AG09309 (cell line): Measurements from ENCODE around the gene RFX4.

Experiments
- DNase-seq: peaks from one replicate; pipeline ENCODE4 v3.0.0-alpha.2; 2010; ENCODE audit warnings: low read depth
- H3K4me3 ChIP-seq: 2 replicates; pipeline ENCODE4 v1.5.1; 2011; ENCODE audit warnings: mild to moderate bottlenecking, low read depth, low read length, moderate library complexity; ENCODE audit not compliant: control insufficient read depth
- TF ChIP-seq, protein P1 (sequence below): IDR thresholded peaks from 2 replicates; pipeline ENCODE4 v1.5.1; 2011; ENCODE audit warnings: mild to moderate bottlenecking, low read depth, low read length, inconsistent platforms; ENCODE audit not compliant: insufficient read depth, control insufficient read depth; ENCODE audit errors: missing control alignments

The RFX4 gene

GRCh38 chr12:106692896-106693820, 110.4 kb downstream of the RFX4 start:
- H3K4me3 ChIP-seq: no peak overlapping the region
- TF ChIP-seq, protein P1, sequence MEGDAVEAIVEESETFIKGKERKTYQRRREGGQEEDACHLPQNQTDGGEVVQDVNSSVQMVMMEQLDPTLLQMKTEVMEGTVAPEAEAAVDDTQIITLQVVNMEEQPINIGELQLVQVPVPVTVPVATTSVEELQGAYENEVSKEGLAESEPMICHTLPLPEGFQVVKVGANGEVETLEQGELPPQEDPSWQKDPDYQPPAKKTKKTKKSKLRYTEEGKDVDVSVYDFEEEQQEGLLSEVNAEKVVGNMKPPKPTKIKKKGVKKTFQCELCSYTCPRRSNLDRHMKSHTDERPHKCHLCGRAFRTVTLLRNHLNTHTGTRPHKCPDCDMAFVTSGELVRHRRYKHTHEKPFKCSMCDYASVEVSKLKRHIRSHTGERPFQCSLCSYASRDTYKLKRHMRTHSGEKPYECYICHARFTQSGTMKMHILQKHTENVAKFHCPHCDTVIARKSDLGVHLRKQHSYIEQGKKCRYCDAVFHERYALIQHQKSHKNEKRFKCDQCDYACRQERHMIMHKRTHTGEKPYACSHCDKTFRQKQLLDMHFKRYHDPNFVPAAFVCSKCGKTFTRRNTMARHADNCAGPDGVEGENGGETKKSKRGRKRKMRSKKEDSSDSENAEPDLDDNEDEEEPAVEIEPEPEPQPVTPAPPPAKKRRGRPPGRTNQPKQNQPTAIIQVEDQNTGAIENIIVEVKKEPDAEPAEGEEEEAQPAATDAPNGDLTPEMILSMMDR: no peak
- DNase-seq: no peak

DNA sequence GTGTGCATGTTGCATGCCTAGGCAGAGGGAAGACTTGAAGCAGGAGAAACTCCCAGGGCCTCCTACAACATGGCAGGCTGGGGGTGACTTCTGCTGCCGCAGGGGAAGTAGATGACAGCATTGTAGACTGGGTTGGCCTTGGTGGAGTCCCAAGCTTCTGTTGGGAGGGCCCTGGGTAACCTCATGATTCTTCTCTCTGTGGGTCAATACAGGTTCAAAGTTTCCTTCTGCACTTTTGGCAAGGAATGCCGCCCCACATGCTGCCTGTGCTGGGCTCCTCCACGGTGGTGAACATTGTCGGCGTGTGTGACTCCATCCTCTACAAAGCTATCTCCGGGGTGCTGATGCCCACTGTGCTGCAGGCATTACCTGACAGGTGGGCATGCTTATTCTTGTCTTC, 113.3 kb downstream of the RFX4 start:
- H3K4me3 ChIP-seq: no peak overlapping the region
- TF ChIP-seq, protein P1: no peak
- DNase-seq: no peak

DNA sequence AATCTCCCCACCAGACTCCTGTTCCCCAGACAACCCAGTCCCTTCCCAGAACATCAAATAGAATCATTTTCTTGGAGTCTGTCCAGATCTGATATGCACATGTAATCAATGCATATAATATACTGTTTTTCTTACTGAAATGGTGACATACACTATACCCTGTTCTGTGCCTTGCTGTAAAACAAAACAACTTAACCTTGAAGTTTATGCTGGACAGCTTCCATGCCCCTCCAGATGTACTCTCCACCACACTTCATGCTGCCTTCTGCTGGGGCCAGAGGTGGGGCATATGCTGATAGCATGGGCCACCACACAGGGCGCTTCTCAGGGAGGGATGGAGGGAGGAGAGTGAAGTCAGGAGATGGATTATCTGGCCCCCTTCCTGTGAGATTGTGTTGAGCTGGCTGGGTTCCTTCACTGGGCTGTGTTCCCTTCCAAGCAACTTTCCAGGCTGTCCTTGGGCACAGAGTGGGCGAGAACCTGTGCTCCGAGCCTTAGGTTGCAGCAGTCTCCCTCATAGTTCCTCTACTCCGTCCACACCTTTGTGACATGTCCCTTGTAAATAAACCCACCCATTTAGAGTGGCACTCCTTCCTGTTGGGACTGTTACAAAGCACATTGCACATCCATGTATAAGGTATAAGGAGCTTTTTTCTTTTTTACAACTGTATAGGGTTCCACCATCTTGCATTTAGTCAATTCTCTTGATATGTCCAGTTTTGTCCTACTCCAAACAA, 114.0 kb downstream of the RFX4 start:
- TF ChIP-seq, protein P1: no peak
- no peak overlapping the region for H3K4me3 ChIP-seq
- DNase-seq: no peak

DNA sequence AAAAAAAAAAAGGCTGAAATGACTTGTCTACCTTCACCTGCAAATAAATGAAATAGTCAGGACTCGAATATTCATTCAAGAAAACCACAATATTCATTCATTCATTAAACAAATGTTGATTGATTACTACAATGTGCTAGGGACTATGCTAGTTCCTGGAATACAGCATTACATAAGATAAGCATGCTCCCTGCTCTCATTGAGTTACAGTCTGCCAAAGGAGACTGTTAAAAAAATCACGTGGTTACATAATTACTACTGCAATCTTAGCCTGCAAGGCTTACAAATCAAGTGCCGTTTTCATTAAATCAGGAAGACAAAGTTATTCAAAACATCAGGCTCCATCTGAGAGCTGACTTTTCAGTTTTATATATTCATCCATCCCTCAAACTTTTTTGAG, 121.3 kb downstream of the RFX4 start:
- TF ChIP-seq, protein P1: no peak
- no peak for DNase-seq
- no peak overlapping the region for H3K4me3 ChIP-seq

- no peak overlapping the region for H3K4me3 ChIP-seq
- no peak for DNase-seq
- TF ChIP-seq, protein P1: no peak
Observed at GRCh38 chr12:106705971-106706370, 123.2 kb downstream of the RFX4 start.

DNA sequence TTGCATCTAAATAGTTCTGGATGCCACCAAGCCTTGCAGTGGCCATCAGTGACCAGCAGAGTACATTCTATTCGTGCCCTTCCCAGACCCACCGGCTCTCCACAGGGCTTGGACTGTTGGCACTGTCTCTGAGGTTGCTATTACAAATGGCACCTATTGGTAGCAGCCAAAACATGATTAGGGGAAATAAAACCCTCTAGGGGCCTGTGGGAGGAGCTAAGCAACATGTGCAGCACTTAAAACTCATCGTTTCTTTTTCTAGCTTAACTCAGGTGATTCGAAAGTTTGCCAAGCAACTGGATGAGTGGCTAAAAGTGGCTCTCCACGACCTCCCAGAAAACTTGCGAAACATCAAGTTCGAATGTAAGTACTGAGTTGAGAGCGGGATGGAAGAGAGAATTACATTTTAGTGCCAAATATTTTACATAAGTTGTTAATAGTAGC, 126.3 kb downstream of the RFX4 start:
- no peak for DNase-seq
- TF ChIP-seq, protein P1: no peak

More for the DNA sequence above, 126.3 kb downstream of the RFX4 start:
- H3K4me3 ChIP-seq: no peak overlapping the region
